GM18858 (cell line): ENCODE measurements around the gene ANKRD27.
"Not testable (repeated sequence)": the region's sequence is repeated elsewhere in the genome, so short reads cannot be mapped to it uniquely, and the experiment has no call there.

Source experiments
- ATAC-seq: cut with Tn5 transposase; IDR thresholded peaks from one replicate; pipeline ENCODE4 v1.9.1; 2021; ENCODE audit not compliant: unreplicated experiment

Gene ANKRD27

GRCh38 chr19:32656379-32656778 is 18.6 kb downstream of the ANKRD27 start:
- not testable (repeated sequence) for ATAC-seq

GRCh38 chr19:32653599-32653915 is 21.4 kb downstream of the ANKRD27 start:
- no peak for ATAC-seq

GRCh38 chr19:32652894-32653598 is 21.9 kb downstream of the ANKRD27 start:
- ATAC-seq: no peak

- ATAC-seq: not testable (repeated sequence)
Observed at GRCh38 chr19:32652331-32652730, 22.6 kb downstream of the ANKRD27 start.

- no peak for ATAC-seq
Observed at GRCh38 chr19:32651729-32652140, 23.2 kb downstream of the ANKRD27 start.

- no peak for ATAC-seq
Observed at GRCh38 chr19:32650671-32651070, 24.3 kb downstream of the ANKRD27 start.

GRCh38 chr19:32649751-32650150 is 25.2 kb downstream of the ANKRD27 start:
- no peak for ATAC-seq

GRCh38 chr19:32647361-32647760 is 27.6 kb downstream of the ANKRD27 start:
- no peak for ATAC-seq

- ATAC-seq: no peak
Observed at GRCh38 chr19:32646556-32646955, 28.4 kb downstream of the ANKRD27 start.

- no peak for ATAC-seq
Observed at GRCh38 chr19:32642771-32643170, 32.2 kb downstream of the ANKRD27 start.

- no peak for ATAC-seq
Observed at GRCh38 chr19:32638625-32639024, 36.4 kb downstream of the ANKRD27 start.

- no peak for ATAC-seq
Observed at GRCh38 chr19:32637480-32637879, 37.5 kb downstream of the ANKRD27 start.

GRCh38 chr19:32631381-32631780 is 43.6 kb downstream of the ANKRD27 start:
- no peak for ATAC-seq

GRCh38 chr19:32630338-32630737 is 44.6 kb downstream of the ANKRD27 start:
- ATAC-seq: no peak

- ATAC-seq: no peak
Observed at GRCh38 chr19:32627714-32628270, 47.2 kb downstream of the ANKRD27 start.

GRCh38 chr19:32626969-32627368 is 48.0 kb downstream of the ANKRD27 start:
- ATAC-seq: no peak

- ATAC-seq: no peak
Observed at GRCh38 chr19:32624410-32624809, 50.6 kb downstream of the ANKRD27 start.

- ATAC-seq: no peak
Observed at GRCh38 chr19:32622002-32622401, 53.0 kb downstream of the ANKRD27 start.

GRCh38 chr19:32619051-32619685 is 55.8 kb downstream of the ANKRD27 start:
- ATAC-seq: no peak

GRCh38 chr19:32615569-32615968 is 59.4 kb downstream of the ANKRD27 start:
- no peak for ATAC-seq

GRCh38 chr19:32614916-32615315 is 60.1 kb downstream of the ANKRD27 start:
- ATAC-seq: no peak

- no peak for ATAC-seq
Observed at GRCh38 chr19:32613008-32613407, 62.0 kb downstream of the ANKRD27 start.

GRCh38 chr19:32611161-32611560 is 63.8 kb downstream of the ANKRD27 start:
- ATAC-seq: no peak
